Activated naive CD4-positive, alpha-beta T cell treated with anti-CD3 and anti-CD28 coated beads, Interleukin-2, amount 50 U/mL, for 72 hours (primary cell): ENCODE data around the gene BPI. TPM values are rescaled to one million over a fixed set of nuclear protein-coding genes. Genes with fewer than 3 reads are reported as not detected.
"Not testable (repeated sequence)": the region's sequence is repeated elsewhere in the genome, so short reads cannot be mapped to it uniquely, and the experiment has no call there.

Source experiments
- ATAC-seq, 2 donors: fragments of 150-1000 bp; cut with Tn5 transposase; 2 replicates each; pipeline ENCODE4 v1.10.0; 2021; ENCODE audit warnings: mild to moderate bottlenecking in 2 of 2, moderate library complexity in 2 of 2
- DNase-seq, 2 donors: peaks; one replicate each; pipeline ENCODE4 v3.0.0; 2021 to 2022; ENCODE audit warnings: low spot score in 2 of 2
- H3K27ac Mint-ChIP-seq, 2 donors: one replicate each; pipeline ENCODE4 v1.8.0; 2022; ENCODE audit warnings: mild to moderate bottlenecking in 2 of 2, mixed read lengths in 2 of 2
- H3K36me3 Mint-ChIP-seq, 2 donors: one replicate each; pipeline ENCODE4 v1.8.0; 2022; ENCODE audit warnings: mixed read lengths in 2 of 2
- H3K9me3 Mint-ChIP-seq, 2 donors: one replicate each; pipeline ENCODE4 v1.8.0; 2022; ENCODE audit warnings: mixed read lengths in 2 of 2
- total RNA-seq, 2 donors: library from RNA; stranded (reverse); gene quantifications; one replicate each; pipeline ENCODE4 v1.2.3, GENCODE V29; 2022

BPI gene
- total RNA-seq, 2 donors from 2014 or later: not detected

GRCh38 chr20:38272398-38272797 is 31.6 kb upstream of the BPI start:
- Mint-ChIP-seq H3K9me3 (no peaks in the 10 kb centered on the region), H3K27ac (no peak overlapping the region)
- ATAC-seq: no peak

DNA sequence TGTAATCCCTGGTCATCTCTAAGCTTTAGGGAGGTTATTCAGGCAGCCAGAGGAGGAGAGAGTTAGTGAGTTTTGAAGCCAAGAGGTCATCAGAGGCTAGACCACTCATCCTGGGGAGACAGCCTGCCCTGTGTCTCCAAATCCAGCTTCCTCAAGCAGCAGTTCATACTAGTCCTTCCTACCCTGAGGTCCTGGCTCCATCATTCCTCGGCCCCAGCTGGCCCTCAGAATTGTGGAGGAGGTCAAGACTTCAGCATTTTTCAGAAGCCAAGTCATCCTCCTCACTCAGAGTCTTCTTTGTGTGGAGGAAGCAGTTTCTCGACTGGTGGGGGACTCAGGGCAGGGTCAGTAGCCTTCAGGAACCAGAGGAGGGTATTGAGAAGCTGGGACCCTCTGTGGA is 31.0 kb upstream of the BPI start:
- H3K27ac Mint-ChIP-seq: no peak overlapping the region

More at GRCh38 chr20:38272398-38272797, 31.6 kb upstream of the BPI start:
- H3K36me3 Mint-ChIP-seq: no peaks in the 10 kb centered on the region
- DNase-seq: no peak

DNA sequence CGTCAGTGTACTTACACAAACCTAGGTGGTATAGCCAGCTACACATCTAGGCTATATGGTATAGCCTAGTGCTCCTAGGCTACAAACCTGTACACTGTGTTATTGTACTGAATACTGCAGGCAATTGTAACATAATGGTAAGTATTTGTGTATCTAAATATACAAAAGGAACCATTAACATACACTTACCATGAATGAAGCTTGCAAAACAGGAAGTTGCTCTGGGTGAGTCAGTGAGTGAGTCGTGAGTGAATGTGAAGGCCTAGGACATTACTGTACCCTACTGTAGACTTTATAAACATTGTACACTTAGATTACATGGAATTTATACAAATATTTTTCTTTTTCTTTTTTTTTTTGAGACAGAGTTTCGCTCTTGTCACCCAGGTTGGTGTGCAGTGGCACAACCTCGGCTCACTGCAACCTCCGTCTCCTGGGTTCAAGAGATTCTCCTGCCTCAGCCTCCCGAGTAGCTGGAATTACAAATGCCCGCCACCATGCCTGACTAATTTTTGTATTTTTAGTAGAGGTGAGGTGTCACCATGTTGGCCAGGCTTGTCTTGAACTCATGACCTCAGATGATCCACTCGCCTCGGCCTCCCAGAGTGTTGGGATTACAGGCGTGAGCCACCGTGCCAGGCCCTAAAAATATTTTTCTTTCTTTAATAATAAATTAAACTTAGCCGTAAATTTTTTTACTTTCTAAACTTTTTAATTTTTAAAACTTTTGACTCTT is 28.0 kb upstream of the BPI start:
- Mint-ChIP-seq H3K36me3 (no peaks in the 10 kb centered on the region), H3K27ac (no peak overlapping the region), H3K9me3 (no peaks in the 10 kb centered on the region)
- no peak for ATAC-seq
- DNase-seq: no peak

More for the DNA sequence above, 31.0 kb upstream of the BPI start:
- Mint-ChIP-seq H3K36me3 (no peaks in the 10 kb centered on the region), H3K9me3 (no peaks in the 10 kb centered on the region)
- no peak for DNase-seq
- ATAC-seq: no peak

GRCh38 chr20:38277285-38277684 is 26.7 kb upstream of the BPI start:
- DNase-seq: no peak
- ATAC-seq: no peak
- Mint-ChIP-seq H3K36me3 (no peaks in the 10 kb centered on the region), H3K27ac (no peak overlapping the region), H3K9me3 (no peaks in the 10 kb centered on the region)

DNA sequence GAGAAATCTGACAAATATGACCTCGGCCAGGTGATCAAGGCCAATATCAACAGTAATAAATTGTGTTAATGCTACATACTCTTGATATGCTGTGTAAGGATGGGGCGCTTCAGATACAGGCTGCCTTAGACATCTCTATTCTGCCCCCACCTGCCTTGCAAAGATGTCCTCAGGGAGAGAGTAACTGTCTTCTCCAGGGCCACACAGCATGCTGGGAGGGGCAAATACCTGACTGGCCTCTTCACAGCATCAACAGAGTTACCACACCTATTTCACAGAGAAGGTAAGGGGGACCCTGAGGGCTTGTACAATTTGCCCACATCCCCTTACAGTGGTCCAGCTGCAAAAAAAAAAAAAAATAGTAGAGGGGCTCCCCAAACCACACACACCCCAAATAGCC is 26.3 kb upstream of the BPI start:
- no peak for DNase-seq
- Mint-ChIP-seq H3K27ac (no peak overlapping the region), H3K9me3 (no peaks in the 10 kb centered on the region), H3K36me3 (no peaks in the 10 kb centered on the region)
- no peak for ATAC-seq

GRCh38 chr20:38278131-38278530 is 25.8 kb upstream of the BPI start:
- no peak for ATAC-seq
- Mint-ChIP-seq H3K27ac (no peak overlapping the region), H3K9me3 (no peaks in the 10 kb centered on the region), H3K36me3 (no peaks in the 10 kb centered on the region)
- no peak for DNase-seq

GRCh38 chr20:38278763-38279162 is 25.2 kb upstream of the BPI start:
- Mint-ChIP-seq H3K9me3 (no peaks in the 10 kb centered on the region), H3K27ac (no peak overlapping the region), H3K36me3 (no peaks in the 10 kb centered on the region)
- DNase-seq (no peak), ATAC-seq (no peak)

DNA sequence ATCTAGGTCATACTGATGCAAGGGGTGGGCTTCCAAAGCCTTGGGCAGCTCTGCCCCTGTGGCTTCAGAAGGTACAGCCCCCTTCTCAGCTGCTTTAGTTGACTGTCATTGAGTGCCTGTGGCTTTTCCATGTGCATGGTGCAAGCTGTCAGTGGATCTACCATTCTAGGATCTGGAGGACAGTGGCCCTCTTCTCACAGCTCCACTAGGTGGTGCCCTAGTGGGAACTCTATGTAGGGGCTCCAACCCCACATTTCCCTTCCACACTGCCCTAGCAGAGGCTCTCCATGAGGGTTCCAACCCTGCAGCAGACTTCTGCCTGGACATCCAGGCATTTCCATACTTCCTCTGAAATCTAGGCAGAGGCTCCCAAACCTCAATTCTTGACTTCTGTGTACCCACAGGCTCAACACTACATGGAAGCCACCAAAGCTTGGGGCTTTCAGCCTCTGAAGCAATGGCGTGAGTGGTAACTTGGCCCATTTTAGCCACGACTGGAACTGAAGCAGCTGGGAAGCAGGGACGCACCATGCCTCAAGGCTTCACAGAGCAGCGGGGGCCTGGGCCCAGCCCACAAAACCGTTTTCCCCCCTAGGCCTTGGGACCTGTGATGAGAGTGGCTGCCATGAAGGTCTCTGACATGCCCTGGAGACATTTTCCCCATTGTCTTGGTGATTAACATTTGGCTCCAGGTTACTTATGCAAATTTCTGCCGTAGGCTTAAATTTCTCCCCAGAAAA is 22.6 kb upstream of the BPI start:
- H3K27ac Mint-ChIP-seq, DNase-seq, ATAC-seq, H3K9me3 Mint-ChIP-seq, H3K36me3 Mint-ChIP-seq: not testable (repeated sequence)

- H3K36me3 Mint-ChIP-seq: no peaks in the 10 kb centered on the region
- no peaks in the 10 kb centered on the region for H3K9me3 Mint-ChIP-seq
- H3K27ac Mint-ChIP-seq: no peak overlapping the region
- no peak for DNase-seq
- ATAC-seq: no peak
Observed at GRCh38 chr20:38283236-38283635, 20.7 kb upstream of the BPI start.

DNA sequence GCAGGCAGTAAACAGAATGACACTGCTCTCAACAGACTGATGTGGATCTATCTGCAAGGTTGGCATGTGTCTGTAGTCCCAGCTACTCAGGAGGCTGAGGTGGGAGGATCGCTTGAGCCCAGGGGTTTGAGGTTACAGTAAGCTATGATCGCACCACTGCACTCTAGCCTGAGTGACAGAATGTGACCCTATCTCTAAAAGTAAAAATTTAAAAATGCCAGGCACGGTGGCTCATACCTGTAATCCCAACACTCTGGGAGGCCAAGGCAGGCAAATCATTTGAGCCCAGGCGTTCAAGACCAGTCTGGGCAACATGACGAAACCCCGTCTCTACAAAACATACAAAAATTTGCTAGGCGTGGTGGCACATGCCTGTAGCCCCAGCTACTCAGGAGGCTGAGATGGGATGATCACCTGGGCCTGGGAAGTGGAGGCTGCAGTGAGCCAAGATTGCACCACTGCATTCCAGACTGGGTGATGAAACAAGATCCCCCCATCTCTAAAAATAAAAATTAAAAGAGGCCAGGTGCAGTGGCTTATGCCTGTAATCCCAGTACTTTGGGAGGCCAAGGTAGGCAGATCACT is 19.8 kb upstream of the BPI start:
- not testable (repeated sequence) for H3K36me3 Mint-ChIP-seq, ATAC-seq, DNase-seq, H3K27ac Mint-ChIP-seq, H3K9me3 Mint-ChIP-seq

GRCh38 chr20:38284893-38285444 is 19.0 kb upstream of the BPI start:
- no peaks in the 10 kb centered on the region for H3K9me3 Mint-ChIP-seq
- no peak overlapping the region for H3K27ac Mint-ChIP-seq
- no peaks in the 10 kb centered on the region for H3K36me3 Mint-ChIP-seq
- ATAC-seq (no peak), DNase-seq (no peak)

DNA sequence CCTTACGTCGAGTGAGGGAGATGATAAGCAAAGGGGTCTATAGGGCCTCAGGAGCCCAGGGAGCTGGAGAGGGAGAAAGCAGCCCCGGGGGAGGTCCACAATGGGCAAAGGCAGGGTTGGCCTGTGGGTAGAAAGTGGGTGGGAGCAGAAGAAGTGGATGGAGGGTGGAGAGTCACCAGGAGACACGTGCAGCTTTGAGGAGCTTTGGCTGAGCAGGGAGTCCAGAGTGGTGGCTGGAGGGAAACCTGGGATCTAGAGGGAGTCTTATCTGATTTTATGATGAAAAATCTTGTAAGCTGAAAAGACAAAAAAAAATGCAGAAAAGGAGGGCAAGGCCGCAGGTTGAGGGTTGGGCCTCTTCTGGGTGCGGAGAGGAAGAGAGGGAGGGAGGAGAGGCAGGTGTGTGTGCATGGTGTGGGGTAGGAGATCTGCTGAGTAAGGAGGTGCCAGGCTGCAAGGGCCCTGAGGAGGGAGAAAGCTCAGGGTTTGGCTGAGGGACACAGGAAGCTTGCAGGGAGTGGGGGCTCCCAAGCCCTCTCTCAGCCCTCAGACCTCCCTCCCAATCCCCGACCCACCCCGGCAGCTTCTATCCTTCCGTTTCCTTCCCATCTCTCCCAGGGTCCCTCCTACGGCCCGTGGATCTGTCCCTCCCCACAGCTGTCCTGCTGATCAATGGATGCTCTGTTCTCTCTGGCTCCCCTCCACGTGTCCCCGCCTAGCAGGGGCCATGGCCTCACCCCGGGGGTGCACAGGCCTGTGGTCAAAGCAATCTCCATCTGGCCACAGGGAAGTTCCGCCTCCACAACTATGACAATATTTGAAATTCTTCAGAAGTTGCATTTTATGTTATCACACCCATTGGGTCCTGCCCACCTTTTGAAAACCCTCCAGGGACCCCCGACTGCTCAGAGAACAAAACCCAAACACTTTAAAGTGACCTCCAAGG is 17.1 kb upstream of the BPI start:
- ATAC-seq (no peak), DNase-seq (no peak)
- Mint-ChIP-seq H3K9me3 (no peaks in the 10 kb centered on the region), H3K36me3 (no peaks in the 10 kb centered on the region), H3K27ac (peak overlapping the region in 1 of 2 donors; percentile 15)

- no peaks in the 10 kb centered on the region for H3K36me3 Mint-ChIP-seq
- H3K9me3 Mint-ChIP-seq: no peaks in the 10 kb centered on the region
- no peak for DNase-seq
- no peak overlapping the region for H3K27ac Mint-ChIP-seq
- no peak for ATAC-seq
Observed at GRCh38 chr20:38290829-38291814, 12.8 kb upstream of the BPI start.

- DNase-seq (no peak), ATAC-seq (no peak)
- H3K27ac Mint-ChIP-seq: no peak overlapping the region
- H3K9me3 Mint-ChIP-seq: no peaks in the 10 kb centered on the region
- no peaks in the 10 kb centered on the region for H3K36me3 Mint-ChIP-seq
Observed at GRCh38 chr20:38291966-38292365, 12.0 kb upstream of the BPI start.

GRCh38 chr20:38293491-38294065 is 10.4 kb upstream of the BPI start:
- Mint-ChIP-seq H3K36me3 (no peaks in the 10 kb centered on the region), H3K27ac (no peak overlapping the region), H3K9me3 (no peaks in the 10 kb centered on the region)
- DNase-seq (no peak), ATAC-seq (no peak)
